Fibroblast of lung (primary cell): ENCODE results near the gene TMEM175. TPM values are rescaled to one million over a fixed set of nuclear protein-coding genes. Genes with fewer than 3 reads are reported as not detected.

ENCODE experiments used
- DNase-seq, 2 donors: peaks; one replicate each; pipeline versions ENCODE4 v3.0.0 to v3.0.0-alpha.2; 2010; ENCODE audit warnings: low read depth in 2 of 2
- H2AFZ ChIP-seq: 2 replicates; pipeline ENCODE4 v1.5.1; 2012; ENCODE audit warnings: low read length, control low read depth, inconsistent platforms
- H3K27ac ChIP-seq: 2 replicates; pipeline ENCODE4 v1.5.1; 2011; ENCODE audit warnings: low read length, control low read depth; ENCODE audit not compliant: insufficient read depth
- H3K27me3 ChIP-seq: 2 replicates; pipeline ENCODE4 v1.5.1; 2011; ENCODE audit warnings: mild to moderate bottlenecking, low read length; ENCODE audit not compliant: control insufficient read depth, insufficient read depth
- H3K36me3 ChIP-seq: 2 replicates; pipeline ENCODE4 v1.5.1; 2011; ENCODE audit warnings: low read length; ENCODE audit not compliant: control insufficient read depth, insufficient read depth
- H3K4me1 ChIP-seq: 2 replicates; pipeline ENCODE4 v1.5.1; 2011; ENCODE audit warnings: low read length; ENCODE audit not compliant: control insufficient read depth, insufficient read depth; ENCODE audit errors: extremely low read depth
- H3K4me2 ChIP-seq: 2 replicates; pipeline ENCODE4 v1.5.1; 2011; ENCODE audit warnings: low read length, control low read depth; ENCODE audit not compliant: insufficient read depth; ENCODE audit errors: extremely low read depth
- H3K4me3 ChIP-seq, 4 experiments: fragments of 200-600 bp in 1 of 4; sonication (generic) in 1 of 4; replicated peaks in 1 of 4; 2 replicates each; pipeline ENCODE4 v1.5.1; 2011 to 2016; ENCODE audit warnings: low read length in 4 of 4, low read depth in 3 of 4, mild to moderate bottlenecking in 3 of 4, control low read depth in 2 of 4, inconsistent platforms in 1 of 4, mixed read lengths in 1 of 4; ENCODE audit not compliant: insufficient read depth in 1 of 4; ENCODE audit errors: control extremely low read depth in 1 of 4
- H3K79me2 ChIP-seq: 2 replicates; pipeline ENCODE4 v1.5.1; 2012; ENCODE audit warnings: mild to moderate bottlenecking, low read length, inconsistent platforms; ENCODE audit not compliant: control insufficient read depth, insufficient read depth
- H3K9ac ChIP-seq: 2 replicates; pipeline ENCODE4 v1.5.1; 2011; ENCODE audit warnings: mild to moderate bottlenecking, low read length, control low read depth; ENCODE audit not compliant: insufficient read depth
- H3K9me3 ChIP-seq: 2 replicates; pipeline ENCODE4 v1.5.1; 2012; ENCODE audit warnings: low read depth, low read length; ENCODE audit not compliant: control insufficient read depth, insufficient read depth
- H4K20me1 ChIP-seq: 2 replicates; pipeline ENCODE4 v1.5.1; 2011; ENCODE audit warnings: low read length; ENCODE audit not compliant: control insufficient read depth, insufficient read depth; ENCODE audit errors: extremely low read depth
- CTCF ChIP-seq, 2 donors: IDR thresholded peaks in 1 of 2; conservative IDR thresholded peaks in 1 of 2; 1 replicate in 1 of 2; 2 replicates in 1 of 2; pipeline ENCODE4 v1.5.1; 2011 to 2012; ENCODE audit warnings: low read length in 2 of 2, control low read depth in 1 of 2, inconsistent platforms in 1 of 2, low read depth in 1 of 2, mild to moderate bottlenecking in 1 of 2
- EZH2 ChIP-seq: IDR thresholded peaks from 2 replicates; pipeline ENCODE4 v1.5.1; 2012; ENCODE audit warnings: low read length, control low read depth, mild to moderate bottlenecking; ENCODE audit errors: missing control alignments
- polyA plus RNA-seq, 2 donors: library from polyadenylated mRNA; depleted of rRNA in 1 of 2; stranded (reverse) in 1 of 2; unstranded in 1 of 2; fragments of >200 nt; gene quantifications; 2 replicates each; pipeline ENCODE4 v1.2.1, GENCODE V29; 2011 to 2012; ENCODE audit warnings: missing spikeins in 1 of 2
- total RNA-seq: library from RNA; depleted of rRNA; stranded (reverse); fragments of >200 nt; gene quantifications from 2 replicates; pipeline ENCODE4 v1.2.1, GENCODE V29; 2014

TMEM175 gene
- total and polyA plus RNA-seq, 2 donors (not counting 1 experiment from before 2014, with no cell fraction given): 16.3 to 23.9 TPM

GRCh38 chr4:978957-979701 lies 46.9 kb downstream of the TMEM175 start:
- H3K79me2 ChIP-seq: no peaks in the 10 kb centered on the region
- no peak overlapping the region for H3K27ac ChIP-seq
- no peak overlapping the region for H2AFZ ChIP-seq
- no peak overlapping the region for H3K9ac ChIP-seq
- TF ChIP-seq CTCF (conservative IDR thresholded peaks at IDR 0.05 in 1 of 2, IDR thresholded peaks at IDR 0.05 in 1 of 2; ENCODE audit: low read depth in 1 of 2, low read length in 2 of 2): no peak
- TF ChIP-seq EZH2: no peak
- no peaks in the 10 kb centered on the region for H3K4me1 ChIP-seq
- H3K9me3 ChIP-seq: no peaks in the 10 kb centered on the region
- no peak overlapping the region for H3K4me2 ChIP-seq
- no peaks in the 10 kb centered on the region for H4K20me1 ChIP-seq
- DNase-seq: peak in 1 of 2 donors; percentile 72
- no peak overlapping the region for H3K4me3 ChIP-seq
- no peaks in the 10 kb centered on the region for H3K27me3 ChIP-seq
- H3K36me3 ChIP-seq: no peaks in the 10 kb centered on the region

GRCh38 chr4:982291-982690 lies 50.0 kb downstream of the TMEM175 start:
- no peak overlapping the region for H3K27ac ChIP-seq
- H3K4me3 ChIP-seq: no peak overlapping the region
- no peaks in the 10 kb centered on the region for H3K27me3 ChIP-seq
- no peaks in the 10 kb centered on the region for H3K79me2 ChIP-seq
- H2AFZ ChIP-seq: no peak overlapping the region
- H3K4me1 ChIP-seq: no peaks in the 10 kb centered on the region
- no peak overlapping the region for H3K9ac ChIP-seq
- TF ChIP-seq CTCF (conservative IDR thresholded peaks at IDR 0.05 in 1 of 2, IDR thresholded peaks at IDR 0.05 in 1 of 2; ENCODE audit: low read depth in 1 of 2, low read length in 2 of 2) (no peak), EZH2 (no peak)
- no peak for DNase-seq
- no peaks in the 10 kb centered on the region for H4K20me1 ChIP-seq
- no peaks in the 10 kb centered on the region for H3K9me3 ChIP-seq
- H3K4me2 ChIP-seq: no peak overlapping the region
- H3K36me3 ChIP-seq: no peaks in the 10 kb centered on the region

GRCh38 chr4:982814-983213 lies 50.6 kb downstream of the TMEM175 start:
- Histone ChIP-seq H3K4me2 (no peak overlapping the region), H3K9ac (no peak overlapping the region), H3K36me3 (no peaks in the 10 kb centered on the region), H3K27ac (no peak overlapping the region), H3K79me2 (no peaks in the 10 kb centered on the region), H3K27me3 (no peaks in the 10 kb centered on the region), H4K20me1 (no peaks in the 10 kb centered on the region), H3K4me3 (no peak overlapping the region), H2AFZ (no peak overlapping the region), H3K9me3 (no peaks in the 10 kb centered on the region), H3K4me1 (no peaks in the 10 kb centered on the region)
- TF ChIP-seq EZH2 (no peak), CTCF (conservative IDR thresholded peaks at IDR 0.05 in 1 of 2, IDR thresholded peaks at IDR 0.05 in 1 of 2; ENCODE audit: low read depth in 1 of 2, low read length in 2 of 2) (no peak)
- no peak for DNase-seq
